GM12878 (cell line): Measurements from ENCODE around the gene MFAP3L. TPM values are rescaled to one million over a fixed set of nuclear protein-coding genes. Genes with fewer than 3 reads are reported as not detected.
A peak's percentile ranks its signal among the peaks of the same experiment; 100 is the strongest.

Experiments used
- ATF7 ChIP-seq: fragments of 450-650 bp; IDR thresholded peaks from 2 replicates; pipeline ENCODE4 v1.6.1; 2016; ENCODE audit warnings: low read depth, mild to moderate bottlenecking
- BACH1 ChIP-seq: fragments of 450-650 bp; IDR thresholded peaks from 2 replicates; pipeline ENCODE4 v1.6.1; 2017; ENCODE audit warnings: mild to moderate bottlenecking, borderline replicate concordance
- BCL11A ChIP-seq: IDR thresholded peaks from 2 replicates; pipeline ENCODE4 v1.6.1; 2011; ENCODE audit warnings: low read depth, low read length
- BMI1 ChIP-seq: fragments of 450-650 bp; IDR thresholded peaks from 2 replicates; pipeline ENCODE4 v1.6.1; 2016; ENCODE audit warnings: mild to moderate bottlenecking, moderate library complexity, borderline replicate concordance
- BRCA1 ChIP-seq: IDR thresholded peaks from 2 replicates; pipeline ENCODE4 v1.6.1; 2011; ENCODE audit warnings: low read depth, low read length, improper control_type of control experiment
- CREB1 ChIP-seq: IDR thresholded peaks from 2 replicates; pipeline ENCODE4 v1.6.1; 2012; ENCODE audit warnings: low read depth, mild to moderate bottlenecking, inconsistent platforms
- EGR1 ChIP-seq, 2 experiments: IDR thresholded peaks; 1 replicate in 1 of 2; 2 replicates in 1 of 2; pipeline ENCODE4 v1.6.1; 2011 to 2012; ENCODE audit warnings: low read depth in 2 of 2, low read length in 2 of 2, borderline replicate concordance in 1 of 2, mild to moderate bottlenecking in 1 of 2, moderate library complexity in 1 of 2
- EP300 ChIP-seq, 2 experiments: fragments of 150-350 bp in 1 of 2; IDR thresholded peaks; 2 replicates each; pipeline ENCODE4 v1.6.1; 2011 to 2012; ENCODE audit warnings: low read depth in 2 of 2, low read length in 2 of 2, borderline replicate concordance in 1 of 2, improper control_type of control experiment in 1 of 2, inconsistent platforms in 1 of 2; ENCODE audit not compliant: control insufficient read depth in 1 of 2
- ETV6 ChIP-seq, 2 experiments: fragments of 450-650 bp in 1 of 2; IDR thresholded peaks in 1 of 2; conservative IDR thresholded peaks in 1 of 2; 2 replicates each; pipeline ENCODE4 v1.6.1; 2014; ENCODE audit warnings: antibody characterized with exemption in 1 of 2, borderline replicate concordance in 1 of 2, low read depth in 1 of 2, mild to moderate bottlenecking in 1 of 2, moderate library complexity in 1 of 2
- EZH2 ChIP-seq: IDR thresholded peaks from 2 replicates; pipeline ENCODE4 v1.6.1; 2012; ENCODE audit warnings: low read depth, mild to moderate bottlenecking, control low read depth, inconsistent platforms, low read length, borderline replicate concordance; ENCODE audit not compliant: control insufficient read depth
- FOS ChIP-seq: IDR thresholded peaks from 3 replicates; pipeline ENCODE4 v1.6.1; 2011; ENCODE audit warnings: borderline replicate concordance; ENCODE audit not compliant: insufficient read length; ENCODE audit errors: extremely low read depth
- FOXM1 ChIP-seq: IDR thresholded peaks from 2 replicates; pipeline ENCODE4 v1.6.1; 2012; ENCODE audit warnings: low read depth, mild to moderate bottlenecking, inconsistent platforms, low read length, moderate library complexity
- HCFC1 ChIP-seq: fragments of 150-350 bp; IDR thresholded peaks from 2 replicates; pipeline ENCODE4 v1.6.1; 2014; ENCODE audit warnings: low read length
- HDAC2 ChIP-seq: fragments of 200-600 bp; sonication (generic); IDR thresholded peaks from 2 replicates; pipeline ENCODE4 v1.6.1; 2017
- HDAC6 ChIP-seq: fragments of 200-600 bp; sonication (generic); IDR thresholded peaks from one replicate; pipeline ENCODE4 v1.8.0; 2017; ENCODE audit warnings: antibody characterized with exemption; ENCODE audit not compliant: unreplicated experiment
- MTA2 ChIP-seq: fragments of 450-650 bp; IDR thresholded peaks from 2 replicates; pipeline ENCODE4 v1.6.1; 2016; ENCODE audit warnings: low read depth, mild to moderate bottlenecking, moderate library complexity
- MTA3 ChIP-seq: IDR thresholded peaks from 2 replicates; pipeline ENCODE4 v1.6.1; 2012; ENCODE audit warnings: low read length, inconsistent platforms, borderline replicate concordance
- MYC ChIP-seq: IDR thresholded peaks from 2 replicates; pipeline ENCODE4 v1.6.1; 2011; ENCODE audit warnings: mild to moderate bottlenecking, low read length, moderate library complexity, inconsistent platforms; ENCODE audit not compliant: insufficient read depth, insufficient replicate concordance, insufficient read length, severe bottlenecking
- NFYB ChIP-seq: IDR thresholded peaks from 2 replicates; pipeline ENCODE4 v1.6.1; 2011; ENCODE audit warnings: low read depth, mild to moderate bottlenecking, low read length, improper control_type of control experiment, moderate library complexity; ENCODE audit not compliant: insufficient read depth
- PAX5 ChIP-seq: IDR thresholded peaks from 2 replicates; pipeline ENCODE4 v1.6.1; 2011; ENCODE audit warnings: low read depth, low read length, borderline replicate concordance
- RUNX3 ChIP-seq: IDR thresholded peaks from 2 replicates; pipeline ENCODE4 v1.6.1; 2012; ENCODE audit warnings: low read length, inconsistent platforms
- SIX5 ChIP-seq: IDR thresholded peaks from 2 replicates; pipeline ENCODE4 v1.6.1; 2011; ENCODE audit warnings: mild to moderate bottlenecking, low read depth, low read length, moderate library complexity; ENCODE audit not compliant: severe bottlenecking
- polyA plus RNA-seq, 11 experiments: library from polyadenylated mRNA; depleted of rRNA in 4 of 11; unstranded in 6 of 11; stranded (reverse) in 5 of 11; fragments of >200 nt; fragmentation: Nextera tagmentation in 4 of 11; fragmentation: Illumina TruSeq in 1 of 11; extraction: Ambion mirVana in 4 of 11; extraction: Trizol in 1 of 11; gene quantifications; 1 replicate in 1 of 11; 2 replicates in 10 of 11; pipeline versions ENCODE4 v1.2.1 to v1.2.3, GENCODE V29; 2011 to 2016; ENCODE audit warnings: inconsistent platforms in 2 of 11, missing spikeins in 2 of 11, low read depth in 1 of 11
- total RNA-seq, 4 experiments: library from RNA; depleted of rRNA in 3 of 4; stranded (reverse); fragments of >200 nt in 3 of 4; fragmentation: Illumina TruSeq in 1 of 4; extraction: Trizol in 1 of 4; gene quantifications; 2 replicates each; pipeline versions ENCODE4 v1.2.1 to v1.2.3, GENCODE V29; 2013 to 2021
- TF ChIP-seq, protein P1 (sequence below): IDR thresholded peaks from 2 replicates; pipeline ENCODE4 v1.6.1; 2011; ENCODE audit warnings: low read depth, mild to moderate bottlenecking, low read length, moderate library complexity, borderline replicate concordance; ENCODE audit errors: extremely low read depth
- TF ChIP-seq, protein P2 (sequence below): fragments of 450-650 bp; conservative IDR thresholded peaks from 2 replicates; pipeline ENCODE4 v1.6.1; 2017; ENCODE audit warnings: mild to moderate bottlenecking, moderate library complexity

The MFAP3L gene
- total and polyA plus RNA-seq, 10 of the 15 experiments (the other 5 are each of a cell fraction or from before 2014, with no cell fraction given): 0.10 to 3.0 TPM; not detected in 8

DNA sequence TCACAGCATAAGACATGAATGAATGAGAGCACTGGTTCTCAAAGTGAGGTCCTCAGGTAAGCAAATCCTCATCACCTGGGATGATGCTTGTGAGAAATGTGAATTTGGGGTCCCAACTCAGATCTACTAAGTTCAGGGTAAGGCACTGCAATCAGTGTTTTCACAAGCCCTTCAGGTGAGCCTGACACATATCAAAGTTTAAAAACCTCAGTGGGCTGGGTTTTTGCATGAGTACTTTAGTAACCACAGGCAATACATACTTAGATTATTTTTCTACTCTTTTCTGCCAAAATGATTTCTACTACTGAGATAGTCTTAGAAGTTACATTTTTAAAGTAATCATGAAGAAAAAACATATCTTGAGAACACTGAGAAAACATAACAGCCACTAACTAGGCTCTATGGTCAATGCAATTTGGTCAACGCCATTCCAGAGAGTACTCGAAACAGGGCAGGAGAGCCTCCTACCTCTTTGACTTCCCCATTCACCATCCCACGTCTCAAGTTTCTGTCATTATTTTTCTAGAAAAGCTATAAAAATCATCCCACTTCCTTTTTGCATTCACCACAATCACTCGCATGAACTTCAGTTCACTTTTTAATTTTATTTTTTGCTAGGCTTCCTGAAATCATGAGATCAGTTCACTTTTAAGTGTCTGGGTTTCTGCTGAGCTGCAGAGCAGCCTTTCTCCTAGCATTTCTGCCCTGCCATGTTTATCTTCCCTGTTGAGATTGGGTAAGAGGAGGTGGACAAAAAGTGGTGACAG lies 73.8 kb downstream of the MFAP3L start (continued):
- TF ChIP-seq BACH1 (no peak), HDAC2 (no peak), BMI1 (peak; percentile 25; the same call in 1 of the 2 replicates), BCL11A (peak; percentile 63), FOXM1 (no peak), ATF7 (peak; percentile 32; the same call in 1 of the 2 replicates), MTA3 (peak; percentile 29; the same call in 1 of the 2 replicates), EP300 (IDR thresholded peaks at IDR 0.05; ENCODE audit: borderline replicate concordance in 1 of 2, control insufficient read depth in 1 of 2, low read depth in 2 of 2, low read length in 2 of 2) (0 out of 4 replicates have a peak, but pooled peaks of 1 of the 2 experiments have one; percentile 16), BRCA1 (no peak), CREB1 (no peak), HCFC1 (no peak), ETV6 (conservative IDR thresholded peaks at IDR 0.05 in 1 of 2, IDR thresholded peaks at IDR 0.05 in 1 of 2; ENCODE audit: borderline replicate concordance in 1 of 2, low read depth in 1 of 2) (no peak), SIX5 (no peak), EGR1 (IDR thresholded peaks at IDR 0.05; ENCODE audit: borderline replicate concordance in 1 of 2, low read depth in 2 of 2, low read length in 2 of 2) (no peak), HDAC6 (no peak), NFYB (no peak), MTA2 (peak; percentile 79), MYC (no peak), EZH2 (no peak), PAX5 (no peak), RUNX3 (peak; percentile 69; the same call in 1 of the 2 replicates), FOS (no peak)
- TF ChIP-seq, protein P1, sequence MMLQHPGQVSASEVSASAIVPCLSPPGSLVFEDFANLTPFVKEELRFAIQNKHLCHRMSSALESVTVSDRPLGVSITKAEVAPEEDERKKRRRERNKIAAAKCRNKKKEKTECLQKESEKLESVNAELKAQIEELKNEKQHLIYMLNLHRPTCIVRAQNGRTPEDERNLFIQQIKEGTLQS: no peak
- TF ChIP-seq, protein P2, sequence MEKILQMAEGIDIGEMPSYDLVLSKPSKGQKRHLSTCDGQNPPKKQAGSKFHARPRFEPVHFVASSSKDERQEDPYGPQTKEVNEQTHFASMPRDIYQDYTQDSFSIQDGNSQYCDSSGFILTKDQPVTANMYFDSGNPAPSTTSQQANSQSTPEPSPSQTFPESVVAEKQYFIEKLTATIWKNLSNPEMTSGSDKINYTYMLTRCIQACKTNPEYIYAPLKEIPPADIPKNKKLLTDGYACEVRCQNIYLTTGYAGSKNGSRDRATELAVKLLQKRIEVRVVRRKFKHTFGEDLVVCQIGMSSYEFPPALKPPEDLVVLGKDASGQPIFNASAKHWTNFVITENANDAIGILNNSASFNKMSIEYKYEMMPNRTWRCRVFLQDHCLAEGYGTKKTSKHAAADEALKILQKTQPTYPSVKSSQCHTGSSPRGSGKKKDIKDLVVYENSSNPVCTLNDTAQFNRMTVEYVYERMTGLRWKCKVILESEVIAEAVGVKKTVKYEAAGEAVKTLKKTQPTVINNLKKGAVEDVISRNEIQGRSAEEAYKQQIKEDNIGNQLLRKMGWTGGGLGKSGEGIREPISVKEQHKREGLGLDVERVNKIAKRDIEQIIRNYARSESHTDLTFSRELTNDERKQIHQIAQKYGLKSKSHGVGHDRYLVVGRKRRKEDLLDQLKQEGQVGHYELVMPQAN: no peak
